BJ (cell line): Measurements from ENCODE around the gene PCDH9. TPM values are rescaled to one million over a fixed set of nuclear protein-coding genes. Genes with fewer than 3 reads are reported as not detected.

Experiments
- CTCF ChIA-PET: fragments of 350-600 bp; formaldehyde crosslinking; extraction: SDS; loops from one replicate; lab custom pipeline; 2021; ENCODE audit warnings: antibody characterized with exemption, inconsistent platforms; lab: Yijun Ruan, JAX
- POLR2A ChIA-PET: fragments of 300-600 bp; sonication (Branson Sonifier 250); formaldehyde crosslinking; extraction: SDS; loops from one replicate; lab custom pipeline; 2021; ENCODE audit warnings: antibody characterized with exemption; lab: Charles Lee
- DNase-seq: peaks from one replicate; pipeline ENCODE4 v3.0.0-alpha.2; 2011; ENCODE audit warnings: low read depth
- H3K27me3 ChIP-seq: 2 replicates; pipeline ENCODE4 v1.6.0; 2011; ENCODE audit warnings: low read length; ENCODE audit not compliant: control insufficient read depth, insufficient read depth
- H3K36me3 ChIP-seq: 2 replicates; pipeline ENCODE4 v1.5.1; 2011; ENCODE audit warnings: low read length; ENCODE audit not compliant: control insufficient read depth, insufficient read depth
- H3K4me3 ChIP-seq: 2 replicates; pipeline ENCODE4 v1.5.1; 2011; ENCODE audit warnings: low read depth, mild to moderate bottlenecking, control low read depth, low read length
- polyA plus RNA-seq: library from polyadenylated mRNA; depleted of rRNA; stranded (reverse); fragments of >200 nt; gene quantifications from 2 replicates; pipeline ENCODE4 v1.2.3, GENCODE V29; 2011
- TF ChIP-seq, protein P1 (sequence below): IDR thresholded peaks from 2 replicates; pipeline ENCODE4 v1.5.1; 2011; ENCODE audit warnings: low read depth, mild to moderate bottlenecking, control low read depth, inconsistent platforms, low read length, moderate library complexity; ENCODE audit not compliant: insufficient read depth

Gene PCDH9
- polyA plus RNA-seq, 1 experiment: 2.3 TPM

DNA sequence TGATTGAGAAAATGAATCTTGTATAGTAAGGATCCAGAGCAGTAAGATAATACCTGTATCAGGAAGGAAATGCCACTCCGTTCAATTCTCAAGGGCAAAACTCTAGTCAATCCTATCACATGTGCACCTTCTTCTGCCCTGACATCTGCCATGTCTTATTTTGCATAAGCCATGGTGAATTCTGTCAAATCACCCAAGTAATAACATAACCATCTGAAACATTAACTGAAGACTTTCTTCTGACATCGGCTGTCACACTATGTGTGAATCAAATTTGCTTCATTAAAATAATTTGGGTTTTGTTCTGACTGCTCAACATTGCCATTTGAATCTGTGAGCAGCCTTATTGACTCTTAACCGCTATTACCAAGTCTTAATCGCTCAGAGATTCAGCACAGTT lies 91.2 kb downstream of the PCDH9 start:
- no peak for DNase-seq
- ChIA-PET CTCF (no interaction called here), POLR2A (no interaction called here)
- Histone ChIP-seq H3K36me3 (no peaks in the 10 kb centered on the region), H3K27me3 (no peaks in the 10 kb centered on the region), H3K4me3 (no peak overlapping the region)
- TF ChIP-seq, protein P1, sequence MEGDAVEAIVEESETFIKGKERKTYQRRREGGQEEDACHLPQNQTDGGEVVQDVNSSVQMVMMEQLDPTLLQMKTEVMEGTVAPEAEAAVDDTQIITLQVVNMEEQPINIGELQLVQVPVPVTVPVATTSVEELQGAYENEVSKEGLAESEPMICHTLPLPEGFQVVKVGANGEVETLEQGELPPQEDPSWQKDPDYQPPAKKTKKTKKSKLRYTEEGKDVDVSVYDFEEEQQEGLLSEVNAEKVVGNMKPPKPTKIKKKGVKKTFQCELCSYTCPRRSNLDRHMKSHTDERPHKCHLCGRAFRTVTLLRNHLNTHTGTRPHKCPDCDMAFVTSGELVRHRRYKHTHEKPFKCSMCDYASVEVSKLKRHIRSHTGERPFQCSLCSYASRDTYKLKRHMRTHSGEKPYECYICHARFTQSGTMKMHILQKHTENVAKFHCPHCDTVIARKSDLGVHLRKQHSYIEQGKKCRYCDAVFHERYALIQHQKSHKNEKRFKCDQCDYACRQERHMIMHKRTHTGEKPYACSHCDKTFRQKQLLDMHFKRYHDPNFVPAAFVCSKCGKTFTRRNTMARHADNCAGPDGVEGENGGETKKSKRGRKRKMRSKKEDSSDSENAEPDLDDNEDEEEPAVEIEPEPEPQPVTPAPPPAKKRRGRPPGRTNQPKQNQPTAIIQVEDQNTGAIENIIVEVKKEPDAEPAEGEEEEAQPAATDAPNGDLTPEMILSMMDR: no peak

DNA sequence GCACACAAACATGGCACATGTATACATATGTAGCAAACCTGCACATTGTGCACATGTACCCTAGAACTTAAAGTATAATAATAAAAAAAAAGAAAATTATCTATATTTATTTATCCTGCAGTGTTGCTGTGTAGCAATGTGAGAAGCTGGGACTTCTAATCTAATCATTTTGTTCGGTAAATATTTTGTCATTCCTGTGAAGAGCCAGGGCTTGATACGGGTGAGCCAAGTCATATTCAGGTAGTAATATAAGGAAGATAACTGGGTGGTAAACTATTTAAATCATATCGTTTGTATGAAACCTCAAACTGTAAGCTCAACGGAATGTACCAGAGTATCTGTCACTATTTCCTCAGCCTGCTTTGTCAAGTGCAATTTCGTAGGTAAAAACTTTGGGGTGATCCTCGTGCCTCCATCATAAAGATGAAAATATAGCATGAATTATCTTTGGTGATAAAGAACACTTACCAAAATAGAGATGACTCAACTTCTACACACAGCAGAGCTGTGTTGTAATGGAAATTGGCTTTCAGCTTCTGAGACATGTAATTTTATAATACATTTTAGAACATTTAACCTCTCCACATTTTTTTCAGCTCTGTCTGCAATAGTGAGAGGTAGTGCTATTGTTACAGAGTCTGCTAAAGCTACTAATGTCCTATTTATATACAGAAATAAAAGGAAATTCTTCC lies 92.9 kb downstream of the PCDH9 start:
- Histone ChIP-seq H3K27me3 (no peaks in the 10 kb centered on the region), H3K4me3 (no peak overlapping the region), H3K36me3 (no peaks in the 10 kb centered on the region)
- TF ChIP-seq, protein P1: no peak
- DNase-seq: no peak
- POLR2A ChIA-PET: no interaction called here
- CTCF ChIA-PET: no interaction called here

DNA sequence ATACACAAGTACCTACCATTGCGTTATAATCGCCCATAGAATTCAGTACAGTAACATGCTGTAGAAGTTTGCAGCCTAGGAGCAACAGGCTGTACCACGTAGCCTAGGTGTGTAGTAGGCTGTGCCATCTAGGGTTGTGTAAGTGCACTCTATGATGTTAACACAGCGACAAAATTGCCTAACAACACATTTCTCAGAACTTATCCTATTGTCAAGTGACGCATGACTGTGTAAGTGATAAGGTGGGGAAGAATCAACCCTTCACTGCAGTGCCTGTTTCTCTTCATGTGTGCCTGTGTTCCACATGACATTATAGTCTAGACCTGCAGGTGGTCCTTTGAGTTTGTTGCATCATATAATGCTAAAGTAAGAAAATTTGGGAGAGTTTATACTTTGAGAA lies 94.0 kb downstream of the PCDH9 start:
- no peak overlapping the region for H3K4me3 ChIP-seq
- ChIA-PET CTCF (no interaction called here), POLR2A (no interaction called here)
- DNase-seq: no peak
- H3K36me3 ChIP-seq: no peaks in the 10 kb centered on the region
- no peaks in the 10 kb centered on the region for H3K27me3 ChIP-seq
- TF ChIP-seq, protein P1: no peak

DNA sequence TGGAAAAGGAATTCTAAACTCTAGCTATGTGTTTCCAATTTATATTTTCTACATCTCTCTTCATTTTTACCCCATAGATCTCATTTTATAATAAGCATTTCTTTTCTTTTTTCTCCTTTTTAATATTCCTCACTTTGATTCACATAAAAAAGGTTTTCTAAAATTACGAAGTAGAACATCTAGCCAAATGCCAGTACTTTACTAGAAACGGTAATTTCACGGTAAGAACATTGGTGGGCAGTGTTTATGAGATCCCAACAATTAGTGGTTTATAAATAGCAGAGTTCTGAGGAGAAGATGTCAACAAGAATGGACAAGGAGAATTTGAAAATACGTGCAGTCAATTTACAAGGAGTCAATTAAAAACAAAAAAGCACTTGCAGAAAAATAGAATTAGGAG lies 94.8 kb downstream of the PCDH9 start:
- TF ChIP-seq, protein P1: no peak
- POLR2A ChIA-PET: no interaction called here
- CTCF ChIA-PET: no interaction called here
- H3K36me3 ChIP-seq: no peaks in the 10 kb centered on the region
- H3K4me3 ChIP-seq: no peak overlapping the region
- DNase-seq: no peak
- no peaks in the 10 kb centered on the region for H3K27me3 ChIP-seq

DNA sequence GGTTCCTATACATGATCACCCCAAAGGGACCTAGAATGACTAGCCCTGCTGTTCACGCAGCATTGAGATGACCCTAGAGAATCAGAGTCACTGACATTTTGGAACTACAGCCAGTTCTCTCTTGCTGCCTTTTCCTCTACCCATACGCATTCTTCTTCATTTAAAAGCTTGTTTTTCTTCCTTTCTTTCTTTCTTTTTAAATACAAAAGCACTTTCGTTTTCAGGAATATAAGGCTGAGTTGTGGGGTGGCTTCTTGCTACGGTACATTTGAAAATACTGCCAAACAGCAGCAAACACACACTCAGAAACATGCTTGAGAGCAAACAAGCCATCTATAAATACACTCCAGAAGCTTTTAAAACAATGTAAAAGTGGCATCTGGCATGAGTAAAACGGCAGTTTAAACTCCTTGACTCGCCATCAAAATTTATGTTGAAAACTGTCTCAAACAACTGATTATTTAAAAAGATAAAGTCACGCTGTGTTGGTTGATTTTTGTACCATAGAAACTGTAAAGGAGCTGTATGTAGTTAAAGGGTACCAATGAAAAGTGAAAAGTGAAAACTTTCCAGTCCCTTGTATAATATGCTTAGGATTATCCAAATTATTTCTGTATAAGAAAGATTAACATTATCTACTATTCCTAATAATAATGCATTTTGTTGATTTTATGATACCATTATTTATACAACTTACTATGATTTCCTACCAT lies 95.6 kb downstream of the PCDH9 start:
- no peak overlapping the region for H3K4me3 ChIP-seq
- TF ChIP-seq, protein P1: no peak
- ChIA-PET CTCF (no interaction called here), POLR2A (no interaction called here)
- no peaks in the 10 kb centered on the region for H3K27me3 ChIP-seq
- no peak for DNase-seq
- no peaks in the 10 kb centered on the region for H3K36me3 ChIP-seq
